NCI-H345 treated with DMSO at 0.1 percent for 48 hours (cell line): ENCODE measurements around the gene STOX2.
"Not testable (repeated sequence)": the region's sequence is repeated elsewhere in the genome, so short reads cannot be mapped to it uniquely, and the experiment has no call there.

Experiments used
- DNase-seq: peaks from one replicate; lab custom pipeline; 2025; ENCODE audit not compliant: unreplicated experiment; lab: John Stamatoyannopoulos, UW

The STOX2 gene

GRCh38 chr4:184019667-184020623 lies 114.8 kb downstream of the STOX2 start:
- no peak for DNase-seq

- no peak for DNase-seq
Observed at GRCh38 chr4:184021389-184021788, 116.3 kb downstream of the STOX2 start.

GRCh38 chr4:184022679-184023383 lies 117.7 kb downstream of the STOX2 start:
- no peak for DNase-seq

GRCh38 chr4:184024637-184025036 lies 119.5 kb downstream of the STOX2 start:
- DNase-seq = no peak

- no peak for DNase-seq
Observed at GRCh38 chr4:184028561-184029374, 123.7 kb downstream of the STOX2 start.

- no peak for DNase-seq
Observed at GRCh38 chr4:184030036-184030435, 124.9 kb downstream of the STOX2 start.

- no peak for DNase-seq
Observed at GRCh38 chr4:184030764-184031163, 125.7 kb downstream of the STOX2 start.

- no peak for DNase-seq
Observed at GRCh38 chr4:184032091-184032490, 127.0 kb downstream of the STOX2 start.

- no peak for DNase-seq
Observed at GRCh38 chr4:184039963-184040383, 134.9 kb downstream of the STOX2 start.

- DNase-seq = no peak
Observed at GRCh38 chr4:184041156-184041555, 136.0 kb downstream of the STOX2 start.

- DNase-seq = no peak
Observed at GRCh38 chr4:184046148-184046547, 141.0 kb downstream of the STOX2 start.

- not testable (repeated sequence) for DNase-seq
Observed at GRCh38 chr4:184051262-184051661, 146.2 kb downstream of the STOX2 start.

GRCh38 chr4:184052616-184053015 lies 147.5 kb downstream of the STOX2 start:
- no peak for DNase-seq

- DNase-seq = no peak
Observed at GRCh38 chr4:184053434-184053833, 148.3 kb downstream of the STOX2 start.

- no peak for DNase-seq
Observed at GRCh38 chr4:184056877-184057276, 151.8 kb downstream of the STOX2 start.

GRCh38 chr4:184058026-184058425 lies 152.9 kb downstream of the STOX2 start:
- DNase-seq = no peak

GRCh38 chr4:184059099-184059498 lies 154.0 kb downstream of the STOX2 start:
- DNase-seq = no peak

- DNase-seq = no peak
Observed at GRCh38 chr4:184061582-184061981, 156.5 kb downstream of the STOX2 start.

GRCh38 chr4:184062769-184063168 lies 157.7 kb downstream of the STOX2 start:
- no peak for DNase-seq

- DNase-seq = no peak
Observed at GRCh38 chr4:184064877-184065276, 159.8 kb downstream of the STOX2 start.

GRCh38 chr4:184066584-184067300 lies 161.6 kb downstream of the STOX2 start:
- no peak for DNase-seq
